HG02943 (cell line): Measurements from ENCODE around the gene CATSPERZ.

ENCODE experiments used
- ATAC-seq: cut with Tn5 transposase; IDR thresholded peaks from one replicate; pipeline ENCODE4 v1.9.1; 2021; ENCODE audit warnings: mild to moderate bottlenecking, low read depth, moderate library complexity; ENCODE audit not compliant: unreplicated experiment

The CATSPERZ gene

DNA sequence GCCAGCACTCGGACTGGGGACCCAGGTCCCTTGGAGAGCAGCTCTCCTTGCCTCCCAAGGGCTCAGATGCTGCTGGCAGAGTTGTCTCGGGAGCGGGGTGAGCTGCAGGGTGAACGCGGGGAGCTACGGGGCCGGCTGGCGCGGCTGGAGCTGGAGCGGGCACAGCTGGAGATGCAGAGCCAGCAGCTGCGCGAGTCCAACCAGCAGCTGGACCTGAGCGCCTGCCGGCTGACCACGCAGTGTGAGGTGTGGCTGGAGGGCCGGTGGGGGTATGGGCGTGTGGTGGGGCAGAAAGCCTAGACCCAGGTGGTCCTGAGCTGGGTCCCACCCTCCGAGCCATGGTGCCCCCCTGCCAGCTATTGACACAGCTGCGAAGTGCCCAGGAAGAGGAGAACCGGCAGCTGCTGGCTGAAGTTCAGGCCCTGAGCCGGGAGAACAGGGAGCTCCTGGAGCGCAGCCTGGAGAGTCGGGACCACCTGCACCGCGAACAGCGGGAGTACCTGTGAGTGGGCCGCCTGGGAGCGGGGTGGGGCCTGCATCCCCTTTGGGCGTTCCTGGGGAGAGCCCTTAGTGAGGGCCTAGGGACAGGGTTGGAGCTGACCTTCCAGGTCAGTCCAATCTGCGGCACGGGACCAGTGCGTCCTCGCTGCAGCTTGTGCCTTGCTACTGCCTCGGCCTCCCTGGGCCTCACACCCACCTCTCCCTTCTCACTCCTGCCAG lies 53.0 kb downstream of the CATSPERZ start:
- ATAC-seq: no peak

DNA sequence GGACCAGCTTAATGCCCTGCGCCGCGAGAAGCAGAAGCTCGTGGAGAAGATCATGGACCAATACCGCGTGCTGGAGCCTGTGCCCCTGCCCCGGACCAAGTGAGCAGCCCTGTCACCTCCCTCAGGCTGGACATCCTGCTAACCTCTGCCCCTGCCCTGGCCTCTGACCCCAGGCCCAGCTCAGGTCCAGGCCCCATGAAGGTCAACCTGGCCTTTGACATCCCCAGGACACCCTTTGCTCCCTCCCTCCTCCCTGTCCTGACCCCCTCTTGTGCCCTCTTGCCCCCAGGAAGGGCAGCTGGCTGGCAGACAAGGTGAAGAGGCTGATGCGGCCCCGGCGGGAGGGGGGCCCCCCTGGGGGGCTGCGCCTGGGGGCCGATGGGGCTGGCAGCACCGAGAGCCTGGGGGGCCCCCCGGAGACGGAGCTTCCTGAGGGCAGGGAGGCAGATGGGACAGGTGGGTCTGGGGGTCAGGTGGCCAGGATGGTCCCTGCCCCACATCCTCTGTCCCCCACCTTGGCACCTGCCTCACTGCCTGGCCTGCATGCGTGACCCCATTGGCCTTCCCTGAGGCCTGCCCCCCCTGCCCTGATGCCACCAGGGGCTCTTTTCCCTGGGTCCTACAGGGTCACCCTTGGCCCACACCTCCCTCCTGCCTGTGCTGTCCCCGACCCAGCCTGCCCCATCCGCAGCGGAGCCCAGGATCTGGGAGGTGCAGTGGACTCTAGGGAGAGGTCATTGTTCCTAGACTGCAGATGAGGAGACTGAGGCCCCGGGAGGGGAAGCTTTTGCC lies 53.8 kb downstream of the CATSPERZ start:
- ATAC-seq: no peak
